HEK293T (cell line): ENCODE measurements around the gene PLB1.

Experiments used
- CTCF ChIA-PET: fragments of 350-600 bp; formaldehyde crosslinking; extraction: SDS; loops from one replicate; lab custom pipeline; 2021; ENCODE audit warnings: antibody characterized with exemption, inconsistent platforms; lab: Yijun Ruan, JAX
- POLR2A ChIA-PET: fragments of 350-600 bp; formaldehyde crosslinking; extraction: SDS; loops from one replicate; lab custom pipeline; 2020; ENCODE audit warnings: antibody characterized with exemption, inconsistent platforms; lab: Yijun Ruan, JAX
- DNase-seq: peaks from one replicate; pipeline ENCODE4 v3.0.0; 2012; ENCODE audit warnings: mixed read lengths; ENCODE audit errors: extremely low spot score
- ARNT ChIP-seq: fragments of 450-650 bp; IDR thresholded peaks from 2 replicates; pipeline ENCODE4 v1.6.1; 2017; ENCODE audit warnings: mild to moderate bottlenecking
- BHLHE40 ChIP-seq: fragments of 450-650 bp; IDR thresholded peaks from 2 replicates; pipeline ENCODE4 v1.6.1; 2016; ENCODE audit warnings: mild to moderate bottlenecking, moderate library complexity, borderline replicate concordance
- CTBP1 ChIP-seq: fragments of 450-650 bp; IDR thresholded peaks from 2 replicates; pipeline ENCODE4 v1.6.1; 2016; ENCODE audit warnings: borderline replicate concordance
- ELF4 ChIP-seq: fragments of 450-650 bp; IDR thresholded peaks from 2 replicates; pipeline ENCODE4 v1.6.1; 2017; ENCODE audit warnings: antibody characterized with exemption
- FOXA1 ChIP-seq: fragments of 450-650 bp; IDR thresholded peaks from 2 replicates; pipeline ENCODE4 v1.6.1; 2016; ENCODE audit warnings: mild to moderate bottlenecking
- FOXK2 ChIP-seq: fragments of 450-650 bp; IDR thresholded peaks from 2 replicates; pipeline ENCODE4 v1.6.1; 2016; ENCODE audit warnings: mild to moderate bottlenecking
- FOXM1 ChIP-seq: fragments of 450-650 bp; IDR thresholded peaks from 2 replicates; pipeline ENCODE4 v1.6.1; 2017; ENCODE audit warnings: mild to moderate bottlenecking, borderline replicate concordance
- HDGF ChIP-seq: fragments of 450-650 bp; IDR thresholded peaks from 2 replicates; pipeline ENCODE4 v1.6.1; 2017; ENCODE audit warnings: antibody characterized with exemption, borderline replicate concordance
- L3MBTL2 ChIP-seq: fragments of 450-650 bp; conservative IDR thresholded peaks from 2 replicates; pipeline ENCODE4 v1.6.1; 2016; ENCODE audit warnings: mild to moderate bottlenecking
- LEF1 ChIP-seq: fragments of 450-650 bp; IDR thresholded peaks from 2 replicates; pipeline ENCODE4 v1.6.1; 2017; ENCODE audit warnings: mild to moderate bottlenecking, borderline replicate concordance
- NFRKB ChIP-seq: fragments of 450-650 bp; IDR thresholded peaks from 2 replicates; pipeline ENCODE4 v1.6.1; 2016; ENCODE audit warnings: mild to moderate bottlenecking, moderate library complexity
- SP1 ChIP-seq: fragments of 450-650 bp; IDR thresholded peaks from 2 replicates; pipeline ENCODE4 v1.6.1; 2017
- SUZ12 ChIP-seq: fragments of 450-650 bp; IDR thresholded peaks from 2 replicates; pipeline ENCODE4 v1.6.1; 2016; ENCODE audit warnings: mild to moderate bottlenecking
- TARDBP ChIP-seq: fragments of 450-650 bp; IDR thresholded peaks from 2 replicates; pipeline ENCODE4 v1.6.1; 2016
- ZNF384 ChIP-seq: fragments of 450-650 bp; IDR thresholded peaks from 2 replicates; pipeline ENCODE4 v1.6.1; 2016
- TF ChIP-seq, protein P1 (sequence below): fragments of 450-650 bp; IDR thresholded peaks from 2 replicates; pipeline ENCODE4 v1.6.1; 2016

The PLB1 gene

DNA sequence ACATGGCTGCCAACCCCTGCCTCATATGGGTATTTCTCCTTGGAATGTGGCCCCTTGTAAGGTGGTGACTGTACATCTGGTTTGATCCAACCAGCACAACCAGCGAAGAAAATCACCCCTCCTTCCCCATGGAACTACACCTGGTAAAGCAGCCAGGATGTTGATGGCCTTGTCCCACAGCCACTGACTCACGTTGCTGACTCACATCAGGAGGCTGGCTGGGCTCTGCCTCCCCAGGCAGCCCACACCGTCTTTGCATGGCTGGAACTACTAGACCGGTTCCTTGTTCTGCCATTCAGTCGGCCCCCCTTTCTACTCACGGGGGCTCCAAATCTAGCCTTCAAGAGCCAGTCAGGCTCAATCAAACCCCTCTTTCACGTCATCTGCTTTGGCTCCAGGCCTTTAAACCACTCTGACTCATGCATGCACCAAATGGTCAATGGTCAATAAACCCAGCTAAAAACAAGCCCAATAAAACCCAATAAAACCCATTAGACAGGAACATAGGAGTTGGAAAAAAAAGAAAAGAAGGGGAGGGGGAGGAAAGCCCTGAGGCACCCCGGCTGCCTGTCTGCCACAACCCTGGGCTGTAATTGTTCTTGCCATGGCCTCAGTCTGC is 114.8 kb downstream of the PLB1 start:
- TF ChIP-seq FOXA1 = no peak
- no peak for TF ChIP-seq HDGF
- no peak for TF ChIP-seq NFRKB
- TF ChIP-seq SUZ12 = no peak
- TF ChIP-seq SP1 = no peak
- no peak for TF ChIP-seq LEF1
- TF ChIP-seq BHLHE40 = no peak
- no peak for TF ChIP-seq CTBP1
- no peak for TF ChIP-seq TARDBP
- TF ChIP-seq L3MBTL2 = no peak
- TF ChIP-seq FOXM1 = no peak
- no peak for TF ChIP-seq ZNF384
- TF ChIP-seq FOXK2 = no peak
- TF ChIP-seq ELF4 = no peak
- no peak for DNase-seq
- POLR2A ChIA-PET = interaction anchor here (1.1 to 2.0 kb wide), 3 partner anchors 14 to 141 kb away, joined by 3 to 6 read pairs (median 4); partner anchors contain the start of gene PPP1CB
- CTCF ChIA-PET = interaction anchor here (0.6 kb wide), 1 partner anchor 664 kb away, joined by 3 read pairs; no protein-coding TSS in a partner anchor

DNA sequence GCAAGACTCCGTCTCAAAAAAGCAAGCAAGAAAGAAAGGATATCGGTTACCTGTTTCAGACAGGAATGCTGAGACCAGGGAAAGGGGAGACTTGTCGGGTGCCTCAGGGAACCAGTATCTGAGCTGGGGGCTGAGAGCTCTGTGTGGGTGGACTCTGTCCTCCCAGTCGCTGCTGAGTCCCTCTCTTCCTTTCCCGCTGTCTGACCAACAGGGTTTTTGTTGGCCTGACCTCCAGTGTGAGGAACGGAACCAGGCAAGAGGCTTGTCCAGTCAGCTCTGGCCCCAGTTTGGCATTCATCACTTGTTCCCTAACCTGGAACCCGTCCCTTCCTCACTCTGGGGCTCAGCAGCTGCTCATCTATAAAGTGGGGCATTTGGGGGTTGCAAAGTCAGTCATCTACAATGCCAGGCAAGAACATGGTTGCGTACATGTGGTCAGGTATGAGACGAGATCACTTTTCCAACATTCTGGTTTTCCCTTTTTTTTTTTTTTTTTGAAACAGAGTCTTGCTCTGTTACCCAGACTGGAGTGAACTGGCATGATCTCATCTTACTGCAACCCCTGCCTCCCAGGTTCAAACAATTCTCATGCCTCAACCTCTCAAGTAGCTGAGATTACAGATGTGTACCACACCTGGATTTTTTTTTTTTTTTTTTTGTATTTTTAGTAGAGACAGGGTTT is 116.4 kb downstream of the PLB1 start:
- POLR2A ChIA-PET = interaction anchor here (1.0 to 2.0 kb wide), 4 partner anchors 13 to 140 kb away, joined by 3 to 6 read pairs (median 4); partner anchors contain the start of gene PPP1CB
- TF ChIP-seq NFRKB (no peak), HDGF (no peak), TARDBP (no peak), SUZ12 (no peak), SP1 (no peak), ZNF384 (no peak), LEF1 (no peak), FOXK2 (no peak), CTBP1 (no peak), FOXA1 (no peak)
- TF ChIP-seq, protein P1, sequence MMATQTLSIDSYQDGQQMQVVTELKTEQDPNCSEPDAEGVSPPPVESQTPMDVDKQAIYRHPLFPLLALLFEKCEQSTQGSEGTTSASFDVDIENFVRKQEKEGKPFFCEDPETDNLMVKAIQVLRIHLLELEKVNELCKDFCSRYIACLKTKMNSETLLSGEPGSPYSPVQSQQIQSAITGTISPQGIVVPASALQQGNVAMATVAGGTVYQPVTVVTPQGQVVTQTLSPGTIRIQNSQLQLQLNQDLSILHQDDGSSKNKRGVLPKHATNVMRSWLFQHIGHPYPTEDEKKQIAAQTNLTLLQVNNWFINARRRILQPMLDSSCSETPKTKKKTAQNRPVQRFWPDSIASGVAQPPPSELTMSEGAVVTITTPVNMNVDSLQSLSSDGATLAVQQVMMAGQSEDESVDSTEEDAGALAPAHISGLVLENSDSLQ = no peak
- CTCF ChIA-PET = interaction anchor here (0.8 to 1.0 kb wide), 2 partner anchors 9 to 18 kb away, joined by 3 to 4 read pairs; no protein-coding TSS in a partner anchor
- DNase-seq = no peak

- ChIA-PET POLR2A (interaction anchor here (1.9 kb wide), 1 partner anchor 23 kb away, joined by 4 read pairs; no protein-coding TSS in a partner anchor), CTCF (no interaction called here)
- no peak for TF ChIP-seq NFRKB
- TF ChIP-seq FOXK2 = no peak
- TF ChIP-seq BHLHE40 = no peak
- TF ChIP-seq L3MBTL2 = no peak
- TF ChIP-seq ZNF384 = no peak
- no peak for TF ChIP-seq ELF4
- TF ChIP-seq, protein P1 = no peak
- TF ChIP-seq CTBP1 = no peak
- TF ChIP-seq SUZ12 = no peak
- TF ChIP-seq SP1 = no peak
- no peak for TF ChIP-seq LEF1
- no peak for TF ChIP-seq HDGF
- no peak for TF ChIP-seq TARDBP
- TF ChIP-seq ARNT = no peak
- no peak for TF ChIP-seq FOXM1
- TF ChIP-seq FOXA1 = no peak
- DNase-seq = no peak
These were observed 117.3 kb downstream of the PLB1 start for GRCh38 chr2:28613186-28613585.

- no peak for DNase-seq
- ChIA-PET POLR2A (interaction anchor here (1.1 to 1.9 kb wide), 2 partner anchors 22 to 138 kb away, joined by 3 to 4 read pairs; partner anchors contain the start of gene PPP1CB), CTCF (interaction anchor here (1.7 kb wide), 1 partner anchor 20 kb away, joined by 6 read pairs; no protein-coding TSS in a partner anchor)
- TF ChIP-seq ZNF384 = no peak
- TF ChIP-seq CTBP1 = no peak
- TF ChIP-seq, protein P1 = no peak
- TF ChIP-seq SP1 = no peak
- no peak for TF ChIP-seq ELF4
- no peak for TF ChIP-seq L3MBTL2
- TF ChIP-seq LEF1 = no peak
- TF ChIP-seq FOXK2 = no peak
- TF ChIP-seq FOXM1 = no peak
- TF ChIP-seq NFRKB = no peak
- TF ChIP-seq BHLHE40 = no peak
- no peak for TF ChIP-seq FOXA1
- no peak for TF ChIP-seq ARNT
These were observed 118.0 kb downstream of the PLB1 start for GRCh38 chr2:28613633-28614501.
